CD14-positive monocyte (primary cell): ENCODE data around the gene ZC3HAV1L. TPM values are rescaled to one million over a fixed set of nuclear protein-coding genes. Genes with fewer than 3 reads are reported as not detected.
A peak's percentile ranks its signal among the peaks of the same experiment; 100 is the strongest.

Experiments used
- DNase-seq, 3 donors: peaks; one replicate each; pipeline ENCODE4 v3.0.0-alpha.2; 2011 to 2022
- H2AFZ ChIP-seq: 2 replicates; pipeline ENCODE4 v1.6.0; 2012; ENCODE audit warnings: mild to moderate bottlenecking, low read depth, low read length, inconsistent platforms; ENCODE audit not compliant: insufficient read depth, poor library complexity, severe bottlenecking
- H3K27ac ChIP-seq, 2 donors: 1 replicate in 1 of 2; 2 replicates in 1 of 2; pipeline ENCODE4 v1.5.1; 2012 to 2013; ENCODE audit warnings: low read length in 2 of 2, control low read depth in 1 of 2, inconsistent platforms in 1 of 2, low read depth in 1 of 2, mild to moderate bottlenecking in 1 of 2
- H3K27me3 ChIP-seq, 2 donors: one replicate each; pipeline versions ENCODE4 v1.6.0 to v1.6.1; 2011 to 2013; ENCODE audit warnings: low read length in 2 of 2; ENCODE audit not compliant: control insufficient read depth in 2 of 2, insufficient read depth in 2 of 2
- H3K36me3 ChIP-seq, 2 donors: replicated peaks in 1 of 2; 1 replicate in 1 of 2; 2 replicates in 1 of 2; pipeline versions ENCODE4 v1.5.1 to v1.6.1; 2012 to 2013; ENCODE audit warnings: low read length in 2 of 2, control low read depth in 1 of 2, inconsistent platforms in 1 of 2, mild to moderate bottlenecking in 1 of 2; ENCODE audit not compliant: insufficient read depth in 2 of 2, control insufficient read depth in 1 of 2
- H3K4me1 ChIP-seq, 2 donors: 1 replicate in 1 of 2; 2 replicates in 1 of 2; pipeline versions ENCODE4 v1.5.1 to v1.6.1; 2012 to 2013; ENCODE audit warnings: low read length in 2 of 2, control low read depth in 1 of 2, inconsistent platforms in 1 of 2, mild to moderate bottlenecking in 1 of 2, moderate library complexity in 1 of 2; ENCODE audit not compliant: insufficient read depth in 2 of 2, control insufficient read depth in 1 of 2
- H3K4me2 ChIP-seq: replicated peaks from 2 replicates; pipeline ENCODE3; 2012; ENCODE audit warnings: low read length, moderate library complexity, mild to moderate bottlenecking; ENCODE audit not compliant: poor library complexity, severe bottlenecking; ENCODE audit errors: extremely low read depth
- H3K4me3 ChIP-seq, 3 experiments: fragments of 200-600 bp in 1 of 3; sonication (generic) in 1 of 3; replicated peaks in 1 of 3; 1 replicate in 2 of 3; 2 replicates in 1 of 3; pipeline ENCODE4 v1.5.1; 2011 to 2013; ENCODE audit warnings: low read length in 3 of 3, mild to moderate bottlenecking in 3 of 3, control low read depth in 2 of 3, low read depth in 2 of 3, inconsistent platforms in 1 of 3, moderate library complexity in 1 of 3
- H3K79me2 ChIP-seq: 2 replicates; pipeline ENCODE4 v1.6.0; 2012; ENCODE audit warnings: mild to moderate bottlenecking, control low read depth, inconsistent platforms, low read length, moderate library complexity; ENCODE audit not compliant: insufficient read depth
- H3K9ac ChIP-seq: 2 replicates; pipeline ENCODE4 v1.6.0; 2017; ENCODE audit warnings: low read length, mild to moderate bottlenecking; ENCODE audit not compliant: insufficient read depth, poor library complexity, severe bottlenecking
- H3K9me3 ChIP-seq, 2 donors: replicated peaks in 1 of 2; 1 replicate in 1 of 2; 2 replicates in 1 of 2; pipeline versions ENCODE4 v1.5.1 to v1.6.1; 2012 to 2013; ENCODE audit warnings: low read length in 2 of 2, control low read depth in 1 of 2; ENCODE audit not compliant: control insufficient read depth in 1 of 2, insufficient read depth in 1 of 2
- H4K20me1 ChIP-seq: 2 replicates; pipeline ENCODE4 v1.6.0; 2012; ENCODE audit warnings: mild to moderate bottlenecking, low read length, control low read depth, moderate library complexity; ENCODE audit not compliant: insufficient read depth
- H3K27ac Mint-ChIP-seq, 7 donors: one replicate each; pipeline ENCODE4 v1.8.0; 2020; ENCODE audit warnings: mild to moderate bottlenecking in 7 of 7, mixed read lengths in 7 of 7, moderate library complexity in 6 of 7, inconsistent platforms in 2 of 7
- H3K27me3 Mint-ChIP-seq, 3 donors: one replicate each; pipeline ENCODE4 v1.8.0; 2021 to 2022; ENCODE audit warnings: low read depth in 3 of 3, mild to moderate bottlenecking in 3 of 3, mixed read lengths in 3 of 3, moderate library complexity in 3 of 3, inconsistent platforms in 1 of 3
- H3K36me3 Mint-ChIP-seq, 2 donors: one replicate each; pipeline ENCODE4 v1.8.0; 2020; ENCODE audit warnings: mixed read lengths in 2 of 2, inconsistent platforms in 1 of 2, mild to moderate bottlenecking in 1 of 2
- H3K4me1 Mint-ChIP-seq: one replicate; pipeline ENCODE4 v1.8.0; 2020; ENCODE audit warnings: mild to moderate bottlenecking, mixed read lengths
- H3K4me3 Mint-ChIP-seq, 2 donors: one replicate each; pipeline ENCODE4 v1.8.0; 2020; ENCODE audit warnings: mild to moderate bottlenecking in 2 of 2, mixed read lengths in 2 of 2, moderate library complexity in 1 of 2
- H3K9me3 Mint-ChIP-seq, 7 donors: one replicate each; pipeline ENCODE4 v1.8.0; 2020 to 2022; ENCODE audit warnings: mixed read lengths in 7 of 7, mild to moderate bottlenecking in 6 of 7, moderate library complexity in 6 of 7, inconsistent platforms in 2 of 7
- CTCF ChIP-seq: fragments of 200-600 bp; IDR thresholded peaks from one replicate; pipeline ENCODE4 v1.8.0; 2022; ENCODE audit warnings: antibody characterized with exemption, mild to moderate bottlenecking
- WGBS: methylation state at CpG from one replicate; pipeline ENCODE4 v1.1.5; 2013; ENCODE audit warnings: missing lambda C conversion rate; ENCODE audit not compliant: insufficient coverage; 5-methylcytosine and 5-hydroxymethylcytosine counted together
- intact Hi-C, 2 donors: fragments of 100-400 bp; cut with micrococcal nuclease; formaldehyde crosslinking; loops; one replicate each; pipeline versions ENCODE4 v1.15.0 to v1.15.1; 2023
- polyA plus RNA-seq, 3 donors: library from polyadenylated mRNA; depleted of rRNA in 1 of 3; unstranded in 2 of 3; stranded (reverse) in 1 of 3; fragments of 300-500 nt in 2 of 3; fragments of >200 nt in 1 of 3; fragmentation: Illumina TruSeq in 2 of 3; gene quantifications; 1 replicate in 2 of 3; 2 replicates in 1 of 3; pipeline ENCODE4 v1.2.3, GENCODE V29; 2012 to 2021

Gene ZC3HAV1L
- polyA plus RNA-seq, 3 donors, result 0.10 TPM; not detected in 2

GRCh38 chr7:138981332-138982203, 54.3 kb downstream of the ZC3HAV1L start, which contains the start of gene KIAA1549:
Gene KIAA1549 (minus strand): TSS chr7:138981389. CDS start chr7:138981269, 120 bp downstream.
- under 1% methylated on average over 105 of the region's 105 CpGs for WGBS
- H3K27ac Mint-ChIP-seq, result peak within 1 kb of the TSS in 1 of 7 donors; percentile 55
- intact Hi-C loops, result no loop called here

More at GRCh38 chr7:138981332-138982203, 54.3 kb downstream of the ZC3HAV1L start, which contains the start of gene KIAA1549:
- Histone ChIP-seq H3K4me3 (peak within 1 kb of the TSS; percentile 37 to 75 (median 46)), H3K4me2 (peak within 1 kb of the TSS; percentile 87), H4K20me1 (no peaks in the 10 kb centered on the region), H3K79me2 (no peaks in the 10 kb centered on the region), H3K27me3 (peaks cover 30 to 46% of the 10 kb centered on the region in 2 donors), H3K4me1 (peaks cover 13 to 14% of the 10 kb centered on the region in 2 donors), H3K27ac (no peak within 1 kb of the TSS), H3K36me3 (no peaks in the 10 kb centered on the region), H3K9me3 (peaks cover 0 to 6% of the 10 kb centered on the region in 2 donors), H2AFZ (peak within 1 kb of the TSS; percentile 88), H3K9ac (no peak within 1 kb of the TSS)
- peaks cover 39 to 42% (median 42%) of the 10 kb centered on the region in 3 donors for H3K27me3 Mint-ChIP-seq
- peaks cover 3 to 12% of the 10 kb centered on the region in 2 donors for H3K36me3 Mint-ChIP-seq
- TF ChIP-seq CTCF, result no peak
- DNase-seq, result peak in 2 of 3 donors; percentile 4 to 20
- peaks cover 14% of the 10 kb centered on the region for H3K4me1 Mint-ChIP-seq
- peak within 1 kb of the TSS; percentile 90 to 95 for H3K4me3 Mint-ChIP-seq
- H3K9me3 Mint-ChIP-seq, result peaks cover 0 to 16% (median 5%) of the 10 kb centered on the region in 7 donors
